ENCODE results near the gene ADAM11. TPM values are rescaled to one million over a fixed set of nuclear protein-coding genes. Genes with fewer than 3 reads are reported as not detected.

ADAM11 gene
- total and polyA plus RNA-seq, 2 of the 13 experiments (the other 11 are each of a cell fraction or from before 2014, with no cell fraction given): 0.38 to 0.91 TPM

DNA sequence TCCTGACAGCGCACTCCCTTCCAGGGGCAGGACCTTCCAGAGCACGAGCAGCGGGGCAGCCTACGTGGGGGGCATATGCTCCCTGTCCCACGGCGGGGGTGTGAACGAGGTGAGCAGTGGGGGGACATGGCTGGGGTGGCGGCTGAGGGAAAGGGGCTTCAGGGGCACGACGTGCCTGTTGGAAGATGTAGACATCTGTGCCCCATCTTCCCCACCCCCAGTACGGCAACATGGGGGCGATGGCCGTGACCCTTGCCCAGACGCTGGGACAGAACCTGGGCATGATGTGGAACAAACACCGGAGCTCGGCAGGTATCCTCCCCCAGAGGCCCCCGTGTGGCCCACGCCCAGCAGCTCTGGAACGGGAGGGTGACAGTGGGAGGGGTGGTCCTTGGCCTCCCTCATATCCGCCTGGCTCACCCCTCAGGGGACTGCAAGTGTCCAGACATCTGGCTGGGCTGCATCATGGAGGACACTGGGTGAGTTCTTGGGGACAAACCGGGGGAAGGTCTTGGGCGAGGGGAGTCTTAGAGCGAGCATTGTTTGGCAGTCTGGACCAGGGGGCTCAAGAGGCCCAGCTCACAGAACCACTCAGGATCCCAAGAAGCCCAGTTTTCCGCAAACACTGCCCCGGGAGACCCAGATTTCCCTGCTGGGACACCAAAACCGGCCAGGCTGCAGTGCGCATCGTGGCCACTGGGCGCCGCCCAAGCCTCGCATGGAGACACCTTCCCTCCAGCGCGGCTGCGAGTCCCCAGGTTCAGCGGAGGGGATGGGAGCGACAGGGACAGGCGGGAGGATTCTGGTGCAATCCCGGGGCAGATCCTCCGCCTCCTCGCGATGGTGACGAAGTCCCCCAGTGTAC, 15.7 kb downstream of the ADAM11 start (continued):
- TF ChIP-seq ZNF232 (CRISPR knock-in tag; IDR thresholded peaks at IDR 0.05; ENCODE audit: borderline replicate concordance): no peak
- TF ChIP-seq ASH2L (IDR thresholded peaks at IDR 0.05; ENCODE audit: insufficient read length, low read depth, low read length): no peak
- TF ChIP-seq HINFP (CRISPR knock-in tag; IDR thresholded peaks at IDR 0.05; ENCODE audit: low read depth): 0 out of 2 replicates have a peak, but pooled peaks have one; percentile 12
- TF ChIP-seq ZNF441 (CRISPR knock-in tag; IDR thresholded peaks at IDR 0.05; ENCODE audit: borderline replicate concordance): no peak
- no peak; the same call in 1 of the 2 replicates for TF ChIP-seq TIGD3 (CRISPR knock-in tag; IDR thresholded peaks at IDR 0.05; ENCODE audit: borderline replicate concordance)
- TF ChIP-seq NFE2 (CRISPR knock-in tag; IDR thresholded peaks at IDR 0.05): no peak
- no peak for TF ChIP-seq ZNF550 (CRISPR knock-in tag; IDR thresholded peaks at IDR 0.05; ENCODE audit: borderline replicate concordance)
- no peak for TF ChIP-seq ZNF616 (CRISPR knock-in tag; IDR thresholded peaks at IDR 0.05; ENCODE audit: low read depth)
- TF ChIP-seq ZSCAN30 (CRISPR knock-in tag; IDR thresholded peaks at IDR 0.05): no peak
- peak; percentile 93 for TF ChIP-seq RBM39 (IDR thresholded peaks at IDR 0.05; ENCODE audit: low read depth, low read length, poor library complexity, severe bottlenecking)
- TF ChIP-seq, protein P1, sequence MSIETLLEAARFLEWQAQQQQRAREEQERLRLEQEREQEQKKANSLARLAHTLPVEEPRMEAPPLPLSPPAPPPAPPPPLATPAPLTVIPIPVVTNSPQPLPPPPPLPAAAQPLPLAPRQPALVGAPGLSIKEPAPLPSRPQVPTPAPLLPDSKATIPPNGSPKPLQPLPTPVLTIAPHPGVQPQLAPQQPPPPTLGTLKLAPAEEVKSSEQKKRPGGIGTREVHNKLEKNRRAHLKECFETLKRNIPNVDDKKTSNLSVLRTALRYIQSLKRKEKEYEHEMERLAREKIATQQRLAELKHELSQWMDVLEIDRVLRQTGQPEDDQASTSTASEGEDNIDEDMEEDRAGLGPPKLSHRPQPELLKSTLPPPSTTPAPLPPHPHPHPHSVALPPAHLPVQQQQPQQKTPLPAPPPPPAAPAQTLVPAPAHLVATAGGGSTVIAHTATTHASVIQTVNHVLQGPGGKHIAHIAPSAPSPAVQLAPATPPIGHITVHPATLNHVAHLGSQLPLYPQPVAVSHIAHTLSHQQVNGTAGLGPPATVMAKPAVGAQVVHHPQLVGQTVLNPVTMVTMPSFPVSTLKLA (IDR thresholded peaks at IDR 0.05): no peak
- no peak for TF ChIP-seq NBN (conservative IDR thresholded peaks at IDR 0.05)
- TF ChIP-seq RNF2 (conservative IDR thresholded peaks at IDR 0.05; ENCODE audit: low read depth): 0 out of 2 replicates have a peak, but pooled peaks have one; percentile 15
- no peak for TF ChIP-seq ZNF720 (CRISPR knock-in tag; IDR thresholded peaks at IDR 0.05)
- TF ChIP-seq ZNF160 (CRISPR knock-in tag; IDR thresholded peaks at IDR 0.05): no peak
- TF ChIP-seq MAFK (conservative IDR thresholded peaks at IDR 0.05 in 1 of 2, IDR thresholded peaks at IDR 0.05 in 1 of 2; ENCODE audit: low read length in 2 of 2): no peak
- TF ChIP-seq PAXIP1 (CRISPR knock-in tag; conservative IDR thresholded peaks at IDR 0.05): no peak
- TF ChIP-seq FOXO1 (CRISPR knock-in tag; IDR thresholded peaks at IDR 0.05): peak; percentile 39; the same call in 1 of the 2 replicates
- TF ChIP-seq ZBTB26 (CRISPR knock-in tag; IDR thresholded peaks at IDR 0.05; ENCODE audit: borderline replicate concordance): no peak
- TF ChIP-seq SP5 (CRISPR knock-in tag; IDR thresholded peaks at IDR 0.05; ENCODE audit: borderline replicate concordance, low read depth): no peak
